Lower lobe of right lung (tissue), 2 donors: ENCODE results near the gene TSEN34. TPM values are rescaled to one million over a fixed set of nuclear protein-coding genes. Genes with fewer than 3 reads are reported as not detected.
"Not testable (repeated sequence)": the region's sequence is repeated elsewhere in the genome, so short reads cannot be mapped to it uniquely, and the experiment has no call there.

ENCODE experiments used
- ATAC-seq, 2 donors: fragments of 200-7000 bp; cut with Tn5 transposase; one replicate each; pipeline ENCODE4 v1.9.1; 2020 to 2022; ENCODE audit warnings: mild to moderate bottlenecking in 2 of 2, moderate library complexity in 2 of 2
- DNase-seq: peaks from one replicate; pipeline ENCODE4 v3.0.0-alpha.2; 2020
- H3K27ac ChIP-seq: fragments of 200-600 bp; one replicate; pipeline ENCODE4 v1.8.0; 2022
- H3K27me3 ChIP-seq: fragments of 200-600 bp; one replicate; pipeline ENCODE4 v1.8.0; 2022; ENCODE audit warnings: low read depth
- H3K36me3 ChIP-seq: fragments of 200-600 bp; one replicate; pipeline ENCODE4 v1.8.0; 2022; ENCODE audit warnings: mild to moderate bottlenecking
- H3K4me1 ChIP-seq: fragments of 200-600 bp; one replicate; pipeline ENCODE4 v1.8.0; 2022
- H3K4me3 ChIP-seq: fragments of 200-600 bp; one replicate; pipeline ENCODE4 v1.8.0; 2022; ENCODE audit warnings: mild to moderate bottlenecking
- H3K9me3 ChIP-seq: fragments of 200-600 bp; one replicate; pipeline ENCODE4 v1.8.0; 2022
- intact Hi-C: fragments of 100-400 bp; cut with DNase I; formaldehyde crosslinking; loops from one replicate; pipeline ENCODE4 v1.11.0; 2022
- total RNA-seq: library from RNA; stranded (reverse); fragmentation: NEBNext Ultra II Directional; extraction: Animal tissue kit (Norgen Biotek cat#: 25700); gene quantifications from one replicate; pipeline ENCODE4 v1.2.1, GENCODE V29; 2021
- TF ChIP-seq, protein P1 (sequence below): fragments of 200-600 bp; IDR thresholded peaks from one replicate; pipeline ENCODE4 v1.8.0; 2022; ENCODE audit warnings: antibody characterized with exemption, mild to moderate bottlenecking
- donor health status: DM: no; HTN: yes; CAD: no; lungs with severe emphysema.

The TSEN34 gene
- total RNA-seq, 1 donor from 2014 or later = 33.8 TPM

DNA sequence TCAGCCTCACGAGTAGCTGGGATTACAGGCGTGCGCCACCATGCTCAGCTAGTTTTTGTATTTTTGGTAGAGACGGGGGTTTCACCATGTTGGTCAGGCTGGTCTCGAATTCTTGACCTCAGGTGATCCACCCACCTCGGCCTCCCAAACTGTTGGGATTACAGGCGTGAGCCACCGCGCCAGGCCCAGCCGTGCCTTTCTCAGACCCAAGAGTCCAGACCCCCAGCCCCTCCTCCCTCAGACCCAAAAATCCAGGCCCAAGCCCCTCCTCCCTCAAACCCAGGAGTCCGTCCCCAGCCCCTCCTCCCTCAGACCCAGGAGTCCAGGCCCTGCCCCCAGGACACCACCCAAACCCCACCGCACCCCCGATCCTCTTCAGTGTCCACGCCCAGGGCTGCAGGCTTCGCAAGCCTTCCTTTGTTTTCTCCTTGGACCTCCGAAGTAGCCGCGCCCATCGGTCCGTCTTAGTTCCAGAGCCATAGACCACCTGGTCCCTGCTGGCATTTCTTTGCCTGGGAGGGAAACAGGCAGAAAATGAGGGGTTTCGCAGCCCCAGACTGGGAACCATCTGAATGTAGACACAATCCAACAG, 21.9 kb upstream of the TSEN34 start:
- DNase-seq (no peak), ATAC-seq (no peak)
- intact Hi-C loops = loop anchor here (5.0 kb wide), 1 partner anchor 63 kb away; no protein-coding TSS in a partner anchor
- peaks cover 12% of the 10 kb centered on the region for H3K4me1 ChIP-seq
- TF ChIP-seq, protein P1, sequence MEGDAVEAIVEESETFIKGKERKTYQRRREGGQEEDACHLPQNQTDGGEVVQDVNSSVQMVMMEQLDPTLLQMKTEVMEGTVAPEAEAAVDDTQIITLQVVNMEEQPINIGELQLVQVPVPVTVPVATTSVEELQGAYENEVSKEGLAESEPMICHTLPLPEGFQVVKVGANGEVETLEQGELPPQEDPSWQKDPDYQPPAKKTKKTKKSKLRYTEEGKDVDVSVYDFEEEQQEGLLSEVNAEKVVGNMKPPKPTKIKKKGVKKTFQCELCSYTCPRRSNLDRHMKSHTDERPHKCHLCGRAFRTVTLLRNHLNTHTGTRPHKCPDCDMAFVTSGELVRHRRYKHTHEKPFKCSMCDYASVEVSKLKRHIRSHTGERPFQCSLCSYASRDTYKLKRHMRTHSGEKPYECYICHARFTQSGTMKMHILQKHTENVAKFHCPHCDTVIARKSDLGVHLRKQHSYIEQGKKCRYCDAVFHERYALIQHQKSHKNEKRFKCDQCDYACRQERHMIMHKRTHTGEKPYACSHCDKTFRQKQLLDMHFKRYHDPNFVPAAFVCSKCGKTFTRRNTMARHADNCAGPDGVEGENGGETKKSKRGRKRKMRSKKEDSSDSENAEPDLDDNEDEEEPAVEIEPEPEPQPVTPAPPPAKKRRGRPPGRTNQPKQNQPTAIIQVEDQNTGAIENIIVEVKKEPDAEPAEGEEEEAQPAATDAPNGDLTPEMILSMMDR = no peak
- no peaks in the 10 kb centered on the region for H3K36me3 ChIP-seq
- H3K27ac ChIP-seq = no peak overlapping the region
- peaks cover 4% of the 10 kb centered on the region for H3K27me3 ChIP-seq
- no peak overlapping the region for H3K4me3 ChIP-seq
- no peaks in the 10 kb centered on the region for H3K9me3 ChIP-seq

DNA sequence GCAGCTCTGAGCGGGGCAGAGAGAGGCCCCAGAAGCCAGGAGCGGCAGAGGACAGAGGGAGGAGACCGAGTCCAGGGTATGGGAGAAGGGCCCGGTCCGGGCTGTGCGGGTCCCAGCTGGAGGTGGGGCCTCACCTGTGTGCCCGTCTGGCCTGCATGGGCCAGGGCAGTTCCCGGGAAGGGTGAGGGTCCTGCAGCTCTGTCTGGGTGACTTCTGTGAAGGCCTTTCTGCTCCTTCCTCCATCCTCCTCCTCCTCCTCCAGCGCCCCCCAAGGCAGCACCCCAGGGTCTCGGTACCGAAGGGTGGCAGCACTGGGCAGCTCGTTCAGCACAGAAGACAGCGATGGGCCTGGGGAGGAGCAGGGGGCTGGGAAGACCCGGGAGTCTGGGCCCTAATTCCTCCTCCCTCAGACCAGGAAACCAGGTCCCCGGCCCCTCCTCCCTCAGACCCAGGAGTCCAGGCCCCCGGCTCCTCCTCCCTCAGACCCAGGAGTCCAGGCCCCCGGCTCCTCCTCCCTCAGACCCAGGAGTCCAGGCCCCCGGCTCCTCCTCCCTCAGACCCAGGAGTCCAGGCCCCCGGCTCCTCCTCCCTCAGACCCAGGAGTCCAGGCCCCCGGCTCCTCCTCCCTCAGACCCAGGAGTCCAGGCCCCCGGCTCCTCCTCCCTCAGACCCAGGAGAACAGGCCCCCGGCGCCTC, 19.2 kb upstream of the TSEN34 start:
- intact Hi-C loops, H3K9me3 ChIP-seq, H3K27ac ChIP-seq, H3K36me3 ChIP-seq, H3K27me3 ChIP-seq, DNase-seq, ATAC-seq, H3K4me3 ChIP-seq, H3K4me1 ChIP-seq: not testable (repeated sequence)

DNA sequence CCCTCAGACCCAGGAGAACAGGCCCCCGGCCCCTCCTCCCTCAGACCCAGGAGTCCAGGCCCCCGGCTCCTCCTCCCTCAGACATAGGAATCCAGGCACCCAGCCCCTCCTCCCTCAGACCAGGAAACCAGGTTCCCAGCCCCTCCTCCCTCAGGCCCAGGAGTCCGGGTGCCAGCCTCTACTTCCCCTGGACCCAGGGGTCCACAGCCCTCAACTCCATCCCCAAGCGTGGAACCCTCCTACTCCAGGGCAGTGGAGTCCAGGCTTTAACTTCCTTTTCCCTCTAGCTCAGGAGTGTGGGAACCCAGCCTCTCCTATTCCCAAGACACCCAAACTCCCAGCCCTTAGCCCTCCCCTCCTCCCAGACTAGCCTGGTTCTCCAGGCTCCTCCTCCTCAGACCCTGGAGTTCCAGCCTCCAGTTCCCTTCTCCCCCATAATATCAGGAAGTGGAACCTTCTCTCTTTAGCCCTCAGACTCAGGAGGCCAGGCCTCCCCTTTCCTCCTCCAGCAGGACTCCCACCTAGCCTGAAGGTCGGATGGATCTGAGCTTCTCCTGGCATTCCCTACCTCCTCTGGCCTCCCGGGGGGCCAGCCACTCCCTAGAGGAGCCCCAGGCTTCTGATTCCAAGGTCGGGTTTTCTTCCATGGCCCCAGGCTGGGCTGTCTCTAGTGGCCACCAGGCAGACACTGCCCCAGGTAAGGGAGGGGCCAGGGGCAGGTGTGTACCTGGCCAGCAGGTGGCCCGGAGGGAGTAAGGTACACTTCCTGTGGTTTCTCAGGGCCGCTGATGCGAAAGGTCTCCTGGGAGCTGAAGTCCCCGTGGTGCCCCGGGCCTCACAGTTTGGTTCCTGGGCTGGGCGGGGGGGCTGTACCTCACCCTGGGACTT, 18.4 kb upstream of the TSEN34 start, which contains the start of gene TMC4:
Gene TMC4 (minus strand): TSS at position 690 of the 888 bp plus-strand sequence. CDS start 43 bp downstream, at position 647.
- DNase-seq = peak; percentile 85
- ATAC-seq = peak; percentile 94 to 96
- intact Hi-C loops = no loop called here
- Histone ChIP-seq H3K27ac (peak within 1 kb of the TSS; percentile 50), H3K9me3 (no peaks in the 10 kb centered on the region), H3K4me1 (peaks cover 5% of the 10 kb centered on the region), H3K36me3 (peaks cover 9% of the 10 kb centered on the region), H3K4me3 (peak within 1 kb of the TSS; percentile 47), H3K27me3 (no peaks in the 10 kb centered on the region)
- TF ChIP-seq, protein P1 = peak; percentile 49

DNA sequence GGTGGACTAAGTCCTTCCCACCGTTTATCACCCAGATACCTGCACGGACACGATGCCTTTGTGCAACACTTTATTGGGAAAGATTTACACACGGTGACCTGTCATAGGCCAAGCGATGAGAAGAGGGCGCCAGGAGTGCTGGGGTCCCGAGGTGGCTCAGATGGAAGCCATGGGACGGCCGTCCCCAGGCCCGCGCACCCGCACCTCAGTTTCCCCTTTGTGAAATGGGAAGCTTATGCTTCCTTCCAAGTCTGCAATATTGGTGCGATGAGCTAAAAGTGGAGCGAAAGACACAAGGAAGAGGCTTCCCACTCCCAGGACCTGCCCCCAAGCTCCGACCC, 17.8 kb upstream of the TSEN34 start:
- TF ChIP-seq, protein P1 = no peak
- Histone ChIP-seq H3K9me3 (no peaks in the 10 kb centered on the region), H3K36me3 (peaks cover 9% of the 10 kb centered on the region), H3K4me3 (peak overlapping the region; percentile 47), H3K4me1 (peaks cover 2% of the 10 kb centered on the region), H3K27me3 (no peaks in the 10 kb centered on the region), H3K27ac (no peak overlapping the region)
- DNase-seq (no peak), ATAC-seq (no peak)
- intact Hi-C loops = no loop called here

DNA sequence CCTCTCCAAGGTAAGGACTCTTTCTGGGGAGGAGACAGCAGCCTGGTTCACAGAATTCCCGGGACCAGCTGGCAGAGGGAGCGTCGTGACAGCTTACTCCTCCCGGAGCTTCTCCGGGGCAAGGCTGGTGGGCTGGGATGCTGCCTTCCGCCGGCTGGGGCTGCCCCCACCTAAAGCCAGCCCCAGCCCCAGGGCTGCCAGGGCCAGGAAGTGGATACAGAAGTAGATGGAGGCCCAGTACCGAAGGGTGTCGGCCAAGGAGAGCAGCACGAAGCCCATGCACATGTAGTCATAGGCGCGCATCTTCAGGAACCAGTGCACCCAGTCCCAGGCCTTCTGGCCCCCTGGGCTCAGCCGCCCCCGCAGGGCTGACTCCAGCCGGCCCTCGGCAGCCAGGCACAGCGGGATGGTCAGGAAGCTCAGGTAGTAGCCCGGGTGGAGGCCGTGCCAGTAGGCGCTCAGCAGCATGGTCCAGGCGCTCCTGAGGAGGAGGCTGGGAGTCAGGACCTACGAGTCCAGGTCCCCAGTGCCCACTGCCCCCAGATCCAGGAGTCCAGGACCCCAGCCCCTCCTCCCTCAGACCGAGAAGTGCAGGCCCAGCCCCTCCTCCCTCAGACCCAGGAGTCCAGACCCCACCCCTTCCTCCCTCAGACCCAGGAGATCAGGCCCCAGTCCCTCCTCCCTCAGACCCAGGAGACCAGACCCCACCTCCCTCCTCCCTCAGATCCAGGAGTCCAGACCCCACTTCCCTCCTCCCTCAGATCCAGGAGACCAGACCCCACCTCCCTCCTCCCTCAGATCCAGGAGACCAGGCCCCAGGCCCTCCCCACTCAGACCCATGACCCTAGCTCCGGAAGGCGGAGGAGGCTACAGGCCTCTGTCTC, 16.9 kb upstream of the TSEN34 start:
- no peak for DNase-seq
- intact Hi-C loops = no loop called here

More for the DNA sequence above, 16.9 kb upstream of the TSEN34 start:
- Histone ChIP-seq H3K4me3 (no peak overlapping the region), H3K36me3 (peaks cover 12% of the 10 kb centered on the region), H3K9me3 (no peaks in the 10 kb centered on the region), H3K27me3 (no peaks in the 10 kb centered on the region), H3K4me1 (no peaks in the 10 kb centered on the region), H3K27ac (no peak overlapping the region)
- TF ChIP-seq, protein P1 = no peak
- no peak for ATAC-seq
